ENCODE measurements around the gene PPP1R12C. TPM values are rescaled to one million over a fixed set of nuclear protein-coding genes. Genes with fewer than 3 reads are reported as not detected.

PPP1R12C gene
- total RNA-seq, 1 donor from 2014 or later, result 228 TPM

DNA sequence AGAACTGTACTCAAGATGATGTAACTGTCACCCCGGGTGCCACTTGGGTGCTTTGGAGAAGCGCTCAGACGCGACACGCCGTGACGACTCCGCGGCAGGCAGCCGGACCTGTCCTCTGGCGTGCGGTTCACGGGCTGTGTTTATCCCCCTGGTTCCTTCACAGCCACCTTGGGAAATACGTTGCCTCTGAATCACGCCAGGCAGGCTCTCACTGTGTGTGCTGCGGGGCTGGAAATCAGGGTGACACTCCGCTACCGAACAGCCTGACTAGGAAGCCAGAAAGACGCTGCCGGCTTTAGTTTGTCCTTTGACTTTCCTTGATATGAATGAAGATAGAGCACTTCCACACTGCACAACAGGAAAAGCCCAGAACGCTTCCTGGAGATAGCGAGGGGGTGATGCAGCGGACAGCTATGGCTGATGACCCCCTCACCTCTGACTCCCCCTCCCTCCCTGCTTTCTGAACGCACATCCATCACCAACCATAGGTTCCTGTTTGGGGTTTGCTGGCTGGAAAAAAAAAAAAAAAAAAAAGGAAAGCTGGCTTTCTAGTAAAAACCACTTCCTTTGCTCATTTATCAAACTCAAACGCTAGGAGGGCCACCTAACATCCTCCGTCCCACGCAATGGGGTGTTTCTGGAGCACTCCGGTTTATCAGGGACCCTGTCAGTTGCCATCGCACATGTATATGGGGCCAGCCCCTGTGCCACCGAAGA is 75.7 kb downstream of the PPP1R12C start:
- peaks cover 63% of the 10 kb centered on the region for H3K36me3 ChIP-seq
- intact Hi-C loops (cut with micrococcal nuclease), result no loop called here

GRCh38 chr19:55041244-55041626 is 76.2 kb downstream of the PPP1R12C start:
- no peak for DNase-seq
- Histone ChIP-seq H3K4me1 (no peaks in the 10 kb centered on the region), H3K9me3 (replicated peaks) (no peaks in the 10 kb centered on the region), H3K36me3 (peaks cover 57% of the 10 kb centered on the region), H3K4me3 (no peak overlapping the region), H3K27me3 (ENCODE audit: low read depth) (no peaks in the 10 kb centered on the region), H3K27ac (replicated peaks) (no peak overlapping the region)
- intact Hi-C loops (cut with micrococcal nuclease), result no loop called here
- TF ChIP-seq, protein P1, sequence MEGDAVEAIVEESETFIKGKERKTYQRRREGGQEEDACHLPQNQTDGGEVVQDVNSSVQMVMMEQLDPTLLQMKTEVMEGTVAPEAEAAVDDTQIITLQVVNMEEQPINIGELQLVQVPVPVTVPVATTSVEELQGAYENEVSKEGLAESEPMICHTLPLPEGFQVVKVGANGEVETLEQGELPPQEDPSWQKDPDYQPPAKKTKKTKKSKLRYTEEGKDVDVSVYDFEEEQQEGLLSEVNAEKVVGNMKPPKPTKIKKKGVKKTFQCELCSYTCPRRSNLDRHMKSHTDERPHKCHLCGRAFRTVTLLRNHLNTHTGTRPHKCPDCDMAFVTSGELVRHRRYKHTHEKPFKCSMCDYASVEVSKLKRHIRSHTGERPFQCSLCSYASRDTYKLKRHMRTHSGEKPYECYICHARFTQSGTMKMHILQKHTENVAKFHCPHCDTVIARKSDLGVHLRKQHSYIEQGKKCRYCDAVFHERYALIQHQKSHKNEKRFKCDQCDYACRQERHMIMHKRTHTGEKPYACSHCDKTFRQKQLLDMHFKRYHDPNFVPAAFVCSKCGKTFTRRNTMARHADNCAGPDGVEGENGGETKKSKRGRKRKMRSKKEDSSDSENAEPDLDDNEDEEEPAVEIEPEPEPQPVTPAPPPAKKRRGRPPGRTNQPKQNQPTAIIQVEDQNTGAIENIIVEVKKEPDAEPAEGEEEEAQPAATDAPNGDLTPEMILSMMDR (IDR thresholded peaks at IDR 0.05; ENCODE audit: borderline replicate concordance), result no peak

More for the DNA sequence above, 75.7 kb downstream of the PPP1R12C start:
- Histone ChIP-seq H3K9me3 (replicated peaks) (no peaks in the 10 kb centered on the region), H3K27ac (replicated peaks) (no peak overlapping the region), H3K4me1 (no peaks in the 10 kb centered on the region), H3K27me3 (ENCODE audit: low read depth) (no peaks in the 10 kb centered on the region), H3K4me3 (no peak overlapping the region)
- DNase-seq, result no peak
- TF ChIP-seq, protein P1 (IDR thresholded peaks at IDR 0.05; ENCODE audit: borderline replicate concordance), result no peak

Small RNA genes within 50 kb of the gene (microRNA-seq; reads per million reads assigned to microRNA genes)
- gene MIR7975, result not detected

Other genes with a start within 250 kb of the PPP1R12C start
- not detected for gene FCAR, start 243.4 kb downstream of the PPP1R12C start, total RNA-seq
- 0.30 TPM for gene NCR1, start 211.5 kb downstream of the PPP1R12C start, total RNA-seq
- not detected for gene NLRP7, start 170.1 kb downstream of the PPP1R12C start, total RNA-seq
- 0.88 TPM for gene NLRP2, start 151.3 kb downstream of the PPP1R12C start, total RNA-seq
- 0.30 TPM for gene GP6, start 79.4 kb downstream of the PPP1R12C start, total RNA-seq
- 53.8 TPM for gene RDH13, start 54.5 kb downstream of the PPP1R12C start, total RNA-seq
- 0.88 TPM for gene EPS8L1, start 41.8 kb downstream of the PPP1R12C start, total RNA-seq
- gene TNNT1, start 31.6 kb upstream of the PPP1R12C start, total RNA-seq, result 140 TPM
- gene TNNI3, start 40.1 kb upstream of the PPP1R12C start, total RNA-seq, result 7,701 TPM
- gene DNAAF3, start 49.0 kb upstream of the PPP1R12C start, total RNA-seq, result 1.8 TPM
- gene SYT5, start 62.7 kb upstream of the PPP1R12C start, total RNA-seq, result not detected
- 1.1 TPM for gene PTPRH, start 91.9 kb upstream of the PPP1R12C start, total RNA-seq
- gene TMEM86B, start 111.1 kb upstream of the PPP1R12C start, total RNA-seq, result 2.1 TPM
- 39.8 TPM for gene PPP6R1, start 141.4 kb upstream of the PPP1R12C start, total RNA-seq
- gene HSPBP1, start 162.5 kb upstream of the PPP1R12C start, total RNA-seq, result 29.0 TPM
- 3.0 TPM for gene BRSK1, start 166.4 kb upstream of the PPP1R12C start, total RNA-seq
- gene TMEM150B, start 207.7 kb upstream of the PPP1R12C start, total RNA-seq, result 2.0 TPM
- gene KMT5C, start 222.2 kb upstream of the PPP1R12C start, total RNA-seq, result 5.1 TPM
- gene COX6B2, start 237.1 kb upstream of the PPP1R12C start, total RNA-seq, result not detected
- not detected for gene GARIN5B, start 245.6 kb upstream of the PPP1R12C start, total RNA-seq

Data from left ventricle myocardium inferior (tissue), 1 donor.